ENCODE measurements around the gene TMEM225B. TPM values are rescaled to one million over a fixed set of nuclear protein-coding genes. Genes with fewer than 3 reads are reported as not detected.
"Not testable (repeated sequence)": the region's sequence is repeated elsewhere in the genome, so short reads cannot be mapped to it uniquely, and the experiment has no call there.

The TMEM225B gene
- polyA plus RNA-seq, 1 donor from 2014 or later = 2.9 TPM

- Histone ChIP-seq H3K9me2 (ENCODE audit: insufficient read depth, low read length) (no peaks in the 10 kb centered on the region), H3F3A (ENCODE audit: insufficient read depth, low read length, poor library complexity, severe bottlenecking) (no peaks in the 10 kb centered on the region), H3K4me3 (ENCODE audit: low read length) (no peak overlapping the region), H4K20me1 (ENCODE audit: insufficient read depth) (no peaks in the 10 kb centered on the region), H3K79me2 (replicated peaks; ENCODE audit: insufficient read depth, low read length) (no peaks in the 10 kb centered on the region), H3K9ac (ENCODE audit: low read length) (no peak overlapping the region), H3K27ac (ENCODE audit: low read length) (no peak overlapping the region), H3K9me3 (ENCODE audit: low read length) (no peaks in the 10 kb centered on the region), H3K36me3 (ENCODE audit: insufficient read depth, low read length) (no peaks in the 10 kb centered on the region), H3K27me3 (ENCODE audit: insufficient read depth, low read depth, low read length) (no peaks in the 10 kb centered on the region), H3K4me2 (ENCODE audit: low read length) (no peak overlapping the region), H2AFZ (ENCODE audit: low read depth, low read length) (no peak overlapping the region)
- TF ChIP-seq EP300 (conservative IDR thresholded peaks at IDR 0.05; ENCODE audit: poor library complexity, severe bottlenecking) (no peak), TAF1 (IDR thresholded peaks at IDR 0.05; ENCODE audit: low read depth) (no peak), POLR2AphosphoS5 (IDR thresholded peaks at IDR 0.05) (no peak), MXI1 (conservative IDR thresholded peaks at IDR 0.05; ENCODE audit: poor library complexity, severe bottlenecking) (no peak), EZH2 (IDR thresholded peaks at IDR 0.05; ENCODE audit: borderline replicate concordance, insufficient read depth, low read length, poor library complexity, severe bottlenecking) (no peak), CTCF (IDR thresholded peaks at IDR 0.05; ENCODE audit: poor library complexity, severe bottlenecking) (no peak)
These were observed 53.2 kb downstream of the TMEM225B start for GRCh38 chr7:99651290-99651689.

- Histone ChIP-seq H3K27ac (ENCODE audit: low read length) (no peak overlapping the region), H3K36me3 (ENCODE audit: insufficient read depth, low read length) (no peaks in the 10 kb centered on the region)
These were observed 54.6 kb downstream of the TMEM225B start for GRCh38 chr7:99652671-99653070.

GRCh38 chr7:99653269-99653668, 55.2 kb downstream of the TMEM225B start:
- H4K20me1 ChIP-seq (ENCODE audit: insufficient read depth); H3K4me3 ChIP-seq (ENCODE audit: low read length): not testable (repeated sequence)

More at GRCh38 chr7:99652671-99653070, 54.6 kb downstream of the TMEM225B start:
- Histone ChIP-seq H4K20me1 (ENCODE audit: insufficient read depth) (no peaks in the 10 kb centered on the region), H3K9ac (ENCODE audit: low read length) (no peak overlapping the region), H3K4me3 (ENCODE audit: low read length) (no peak overlapping the region), H3K79me2 (replicated peaks; ENCODE audit: insufficient read depth, low read length) (no peaks in the 10 kb centered on the region), H3F3A (ENCODE audit: insufficient read depth, low read length, poor library complexity, severe bottlenecking) (no peaks in the 10 kb centered on the region), H3K9me3 (ENCODE audit: low read length) (no peaks in the 10 kb centered on the region), H3K27me3 (ENCODE audit: insufficient read depth, low read depth, low read length) (no peaks in the 10 kb centered on the region), H3K9me2 (ENCODE audit: insufficient read depth, low read length) (no peaks in the 10 kb centered on the region), H2AFZ (ENCODE audit: low read depth, low read length) (no peak overlapping the region), H3K4me2 (ENCODE audit: low read length) (no peak overlapping the region)
- TF ChIP-seq POLR2AphosphoS5 (IDR thresholded peaks at IDR 0.05) (no peak), REST (IDR thresholded peaks at IDR 0.05; ENCODE audit: borderline replicate concordance) (no peak), MXI1 (conservative IDR thresholded peaks at IDR 0.05; ENCODE audit: poor library complexity, severe bottlenecking) (no peak), EZH2 (IDR thresholded peaks at IDR 0.05; ENCODE audit: borderline replicate concordance, insufficient read depth, low read length, poor library complexity, severe bottlenecking) (no peak), EP300 (conservative IDR thresholded peaks at IDR 0.05; ENCODE audit: poor library complexity, severe bottlenecking) (no peak), TAF1 (IDR thresholded peaks at IDR 0.05; ENCODE audit: low read depth) (no peak), CTCF (IDR thresholded peaks at IDR 0.05; ENCODE audit: poor library complexity, severe bottlenecking) (no peak), SMC3 (conservative IDR thresholded peaks at IDR 0.05; ENCODE audit: poor library complexity) (no peak), RAD21 (conservative IDR thresholded peaks at IDR 0.05) (no peak)

More at GRCh38 chr7:99653269-99653668, 55.2 kb downstream of the TMEM225B start:
- H3K9me2 ChIP-seq (ENCODE audit: insufficient read depth, low read length); H2AFZ ChIP-seq (ENCODE audit: low read depth, low read length); H3K27ac ChIP-seq (ENCODE audit: low read length); H3K9me3 ChIP-seq (ENCODE audit: low read length); H3F3A ChIP-seq (ENCODE audit: insufficient read depth, low read length, poor library complexity, severe bottlenecking); H3K27me3 ChIP-seq (ENCODE audit: insufficient read depth, low read depth, low read length); H3K79me2 ChIP-seq (replicated peaks; ENCODE audit: insufficient read depth, low read length); H3K36me3 ChIP-seq (ENCODE audit: insufficient read depth, low read length); H3K9ac ChIP-seq (ENCODE audit: low read length); H3K4me2 ChIP-seq (ENCODE audit: low read length): not testable (repeated sequence)
